GM23338 (cell line): ENCODE data around the gene PAX5. TPM values are rescaled to one million over a fixed set of nuclear protein-coding genes. Genes with fewer than 3 reads are reported as not detected.

Source experiments
- ATAC-seq: fragments of 200-7000 bp; cut with Tn5 transposase; 3 replicates; pipeline ENCODE4 v1.9.1; 2020
- DNase-seq: peaks from one replicate; pipeline ENCODE4 v3.0.0-alpha.2; 2015; ENCODE audit warnings: low spot score
- H2AFZ ChIP-seq: fragments of 200-600 bp; sonication (generic); 2 replicates; pipeline ENCODE4 v1.8.0; 2016; ENCODE audit warnings: antibody characterized with exemption, mild to moderate bottlenecking, moderate library complexity
- H3F3A ChIP-seq: fragments of 200-600 bp; sonication (generic); replicated peaks from 2 replicates; pipeline ENCODE4 v1.8.0; 2017; ENCODE audit warnings: antibody characterized with exemption, mixed run types, low read depth
- H3K27ac ChIP-seq: fragments of 200-600 bp; sonication (generic); 2 replicates; pipeline ENCODE4 v1.6.1; 2016; ENCODE audit warnings: low read depth
- H3K27me3 ChIP-seq: fragments of 200-600 bp; sonication (generic); 2 replicates; pipeline ENCODE4 v1.8.0; 2016; ENCODE audit warnings: mild to moderate bottlenecking, mixed run types, moderate library complexity; ENCODE audit not compliant: insufficient read depth
- H3K36me3 ChIP-seq: fragments of 200-600 bp; sonication (generic); 2 replicates; pipeline ENCODE4 v1.8.0; 2016; ENCODE audit warnings: mild to moderate bottlenecking; ENCODE audit not compliant: insufficient read depth
- H3K4me1 ChIP-seq: fragments of 200-600 bp; sonication (generic); 2 replicates; pipeline ENCODE4 v1.8.0; 2016; ENCODE audit warnings: mild to moderate bottlenecking, moderate library complexity; ENCODE audit not compliant: insufficient read depth
- H3K4me2 ChIP-seq: fragments of 200-600 bp; sonication (generic); 2 replicates; pipeline ENCODE4 v1.7.1; 2017; ENCODE audit warnings: mixed run types
- H3K4me3 ChIP-seq: fragments of 200-600 bp; sonication (generic); 2 replicates; pipeline ENCODE4 v1.6.1; 2016; ENCODE audit warnings: mixed run types
- H3K79me2 ChIP-seq: fragments of 200-600 bp; sonication (generic); replicated peaks from 2 replicates; pipeline ENCODE4 v1.8.0; 2017; ENCODE audit warnings: mild to moderate bottlenecking; ENCODE audit not compliant: insufficient read depth
- H3K9me2 ChIP-seq: fragments of 200-600 bp; sonication (generic); 2 replicates; pipeline ENCODE4 v1.8.0; 2017; ENCODE audit not compliant: insufficient read depth
- H4K20me1 ChIP-seq: fragments of 200-600 bp; sonication (generic); replicated peaks from 2 replicates; pipeline ENCODE4 v1.8.0; 2017; ENCODE audit warnings: mild to moderate bottlenecking; ENCODE audit not compliant: insufficient read depth
- H3K27ac Mint-ChIP-seq: 2 replicates; pipeline ENCODE4 v1.8.0; 2020; ENCODE audit warnings: inconsistent platforms, mild to moderate bottlenecking, moderate library complexity, mixed read lengths
- H3K27me3 Mint-ChIP-seq: 3 replicates; pipeline ENCODE4 v1.8.0; 2022; ENCODE audit warnings: low read depth, mild to moderate bottlenecking, moderate library complexity, mixed read lengths, inconsistent platforms; ENCODE audit not compliant: insufficient read depth, poor library complexity
- H3K36me3 Mint-ChIP-seq: 3 replicates; pipeline ENCODE4 v1.8.0; 2021; ENCODE audit warnings: low read depth, mild to moderate bottlenecking, inconsistent platforms, moderate library complexity, mixed read lengths
- H3K4me1 Mint-ChIP-seq: 3 replicates; pipeline ENCODE4 v1.8.0; 2020; ENCODE audit warnings: mild to moderate bottlenecking, inconsistent platforms, mixed read lengths
- H3K4me3 Mint-ChIP-seq: 3 replicates; pipeline ENCODE4 v1.8.0; 2021; ENCODE audit warnings: moderate library complexity, mild to moderate bottlenecking, inconsistent platforms, mixed read lengths
- H3K9me3 Mint-ChIP-seq: 3 replicates; pipeline ENCODE4 v1.8.0; 2020; ENCODE audit warnings: moderate library complexity, mild to moderate bottlenecking, inconsistent platforms, mixed read lengths
- CTCF ChIP-seq, 2 experiments: fragments of 200-600 bp in 1 of 2; sonication (generic) in 1 of 2; conservative IDR thresholded peaks; 2 replicates each; pipeline versions ENCODE4 v1.5.1 to v1.6.1; 2016 to 2017; ENCODE audit warnings: antibody characterized with exemption in 2 of 2, low read depth in 2 of 2, mild to moderate bottlenecking in 2 of 2, moderate library complexity in 1 of 2
- EZH2 ChIP-seq: fragments of 200-600 bp; sonication (generic); IDR thresholded peaks from one replicate; pipeline ENCODE4 v1.8.0; 2017; ENCODE audit warnings: antibody characterized with exemption, mild to moderate bottlenecking, low read depth; ENCODE audit not compliant: unreplicated experiment
- JUNB ChIP-seq: IDR thresholded peaks from one replicate; pipeline ENCODE4 v1.6.1; 2016; ENCODE audit warnings: antibody characterized with exemption; ENCODE audit not compliant: unreplicated experiment
- POLR2AphosphoS5 ChIP-seq: IDR thresholded peaks from 2 replicates; pipeline ENCODE4 v1.6.1; 2016; ENCODE audit warnings: antibody characterized with exemption, low read depth
- ZNF114 ChIP-seq: fragments of 250-450 bp; sonication (Bioruptor Pico); IDR thresholded peaks from 2 replicates; pipeline ENCODE4 v1.5.0; 2020; ENCODE audit warnings: mild to moderate bottlenecking, moderate library complexity
- polyA plus RNA-seq: library from polyadenylated mRNA; unstranded; fragments of >200 nt; fragmentation: Nextera tagmentation; extraction: Ambion mirVana; gene quantifications from 2 replicates; pipeline ENCODE4 v1.2.1, GENCODE V29; 2016
- total RNA-seq: library from RNA; depleted of rRNA; stranded (reverse); fragments of >200 nt; shearing (Covaris generic); gene quantifications from 2 replicates; pipeline ENCODE4 v1.2.3, GENCODE V29; 2014
- TF ChIP-seq, protein P1 (sequence below): IDR thresholded peaks from one replicate; pipeline ENCODE4 v1.6.1; 2018; ENCODE audit warnings: antibody characterized with exemption; ENCODE audit not compliant: unreplicated experiment
- TF ChIP-seq, protein P2 (sequence below): IDR thresholded peaks from 2 replicates; pipeline ENCODE4 v1.6.1; 2016; ENCODE audit warnings: antibody characterized with exemption
- TF ChIP-seq, protein P3 (sequence below): fragments of 250-450 bp; sonication (Bioruptor Pico); IDR thresholded peaks from 2 replicates; pipeline ENCODE4 v1.5.0; 2020; ENCODE audit warnings: mild to moderate bottlenecking, moderate library complexity

The PAX5 gene
- total and polyA plus RNA-seq, 2 experiments from 2014 or later: 0.17 to 0.60 TPM

GRCh38 chr9:36900856-36901220 lies 133.2 kb downstream of the PAX5 start:
- Mint-ChIP-seq H3K9me3 (no peaks in the 10 kb centered on the region; the same call in 2 of the 3 replicates), H3K4me1 (peaks cover 23% of the 10 kb centered on the region), H3K36me3 (no peaks in the 10 kb centered on the region; the same call in 2 of the 3 replicates), H3K27ac (no peak overlapping the region), H3K27me3 (peaks cover 2% of the 10 kb centered on the region), H3K4me3 (no peak overlapping the region)
- H3K4me1 ChIP-seq: no peaks in the 10 kb centered on the region
- H3K4me3 ChIP-seq: no peak overlapping the region
- H2AFZ ChIP-seq: no peak overlapping the region
- no peaks in the 10 kb centered on the region for H3F3A ChIP-seq
- no peak for TF ChIP-seq JUNB
- TF ChIP-seq, protein P1, sequence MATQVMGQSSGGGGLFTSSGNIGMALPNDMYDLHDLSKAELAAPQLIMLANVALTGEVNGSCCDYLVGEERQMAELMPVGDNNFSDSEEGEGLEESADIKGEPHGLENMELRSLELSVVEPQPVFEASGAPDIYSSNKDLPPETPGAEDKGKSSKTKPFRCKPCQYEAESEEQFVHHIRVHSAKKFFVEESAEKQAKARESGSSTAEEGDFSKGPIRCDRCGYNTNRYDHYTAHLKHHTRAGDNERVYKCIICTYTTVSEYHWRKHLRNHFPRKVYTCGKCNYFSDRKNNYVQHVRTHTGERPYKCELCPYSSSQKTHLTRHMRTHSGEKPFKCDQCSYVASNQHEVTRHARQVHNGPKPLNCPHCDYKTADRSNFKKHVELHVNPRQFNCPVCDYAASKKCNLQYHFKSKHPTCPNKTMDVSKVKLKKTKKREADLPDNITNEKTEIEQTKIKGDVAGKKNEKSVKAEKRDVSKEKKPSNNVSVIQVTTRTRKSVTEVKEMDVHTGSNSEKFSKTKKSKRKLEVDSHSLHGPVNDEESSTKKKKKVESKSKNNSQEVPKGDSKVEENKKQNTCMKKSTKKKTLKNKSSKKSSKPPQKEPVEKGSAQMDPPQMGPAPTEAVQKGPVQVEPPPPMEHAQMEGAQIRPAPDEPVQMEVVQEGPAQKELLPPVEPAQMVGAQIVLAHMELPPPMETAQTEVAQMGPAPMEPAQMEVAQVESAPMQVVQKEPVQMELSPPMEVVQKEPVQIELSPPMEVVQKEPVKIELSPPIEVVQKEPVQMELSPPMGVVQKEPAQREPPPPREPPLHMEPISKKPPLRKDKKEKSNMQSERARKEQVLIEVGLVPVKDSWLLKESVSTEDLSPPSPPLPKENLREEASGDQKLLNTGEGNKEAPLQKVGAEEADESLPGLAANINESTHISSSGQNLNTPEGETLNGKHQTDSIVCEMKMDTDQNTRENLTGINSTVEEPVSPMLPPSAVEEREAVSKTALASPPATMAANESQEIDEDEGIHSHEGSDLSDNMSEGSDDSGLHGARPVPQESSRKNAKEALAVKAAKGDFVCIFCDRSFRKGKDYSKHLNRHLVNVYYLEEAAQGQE: no peak
- no peaks in the 10 kb centered on the region for H4K20me1 ChIP-seq
- no peak overlapping the region for H3K4me2 ChIP-seq
- no peaks in the 10 kb centered on the region for H3K36me3 ChIP-seq
- H3K27me3 ChIP-seq: no peaks in the 10 kb centered on the region
- no peak for ATAC-seq
- H3K27ac ChIP-seq: no peak overlapping the region
- H3K79me2 ChIP-seq: no peaks in the 10 kb centered on the region
- DNase-seq: no peak
- no peaks in the 10 kb centered on the region for H3K9me2 ChIP-seq

- ATAC-seq: no peak
- Mint-ChIP-seq H3K27ac (no peak overlapping the region), H3K27me3 (peaks cover 3% of the 10 kb centered on the region), H3K9me3 (no peaks in the 10 kb centered on the region; the same call in 2 of the 3 replicates), H3K4me3 (no peak overlapping the region; the same call in 2 of the 3 replicates), H3K36me3 (no peaks in the 10 kb centered on the region; the same call in 2 of the 3 replicates), H3K4me1 (peaks cover 20% of the 10 kb centered on the region)
- no peaks in the 10 kb centered on the region for H3F3A ChIP-seq
- H2AFZ ChIP-seq: no peak overlapping the region
- TF ChIP-seq, protein P2, sequence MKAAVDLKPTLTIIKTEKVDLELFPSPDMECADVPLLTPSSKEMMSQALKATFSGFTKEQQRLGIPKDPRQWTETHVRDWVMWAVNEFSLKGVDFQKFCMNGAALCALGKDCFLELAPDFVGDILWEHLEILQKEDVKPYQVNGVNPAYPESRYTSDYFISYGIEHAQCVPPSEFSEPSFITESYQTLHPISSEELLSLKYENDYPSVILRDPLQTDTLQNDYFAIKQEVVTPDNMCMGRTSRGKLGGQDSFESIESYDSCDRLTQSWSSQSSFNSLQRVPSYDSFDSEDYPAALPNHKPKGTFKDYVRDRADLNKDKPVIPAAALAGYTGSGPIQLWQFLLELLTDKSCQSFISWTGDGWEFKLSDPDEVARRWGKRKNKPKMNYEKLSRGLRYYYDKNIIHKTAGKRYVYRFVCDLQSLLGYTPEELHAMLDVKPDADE: no peak
- no peak for TF ChIP-seq JUNB
- TF ChIP-seq, protein P3, sequence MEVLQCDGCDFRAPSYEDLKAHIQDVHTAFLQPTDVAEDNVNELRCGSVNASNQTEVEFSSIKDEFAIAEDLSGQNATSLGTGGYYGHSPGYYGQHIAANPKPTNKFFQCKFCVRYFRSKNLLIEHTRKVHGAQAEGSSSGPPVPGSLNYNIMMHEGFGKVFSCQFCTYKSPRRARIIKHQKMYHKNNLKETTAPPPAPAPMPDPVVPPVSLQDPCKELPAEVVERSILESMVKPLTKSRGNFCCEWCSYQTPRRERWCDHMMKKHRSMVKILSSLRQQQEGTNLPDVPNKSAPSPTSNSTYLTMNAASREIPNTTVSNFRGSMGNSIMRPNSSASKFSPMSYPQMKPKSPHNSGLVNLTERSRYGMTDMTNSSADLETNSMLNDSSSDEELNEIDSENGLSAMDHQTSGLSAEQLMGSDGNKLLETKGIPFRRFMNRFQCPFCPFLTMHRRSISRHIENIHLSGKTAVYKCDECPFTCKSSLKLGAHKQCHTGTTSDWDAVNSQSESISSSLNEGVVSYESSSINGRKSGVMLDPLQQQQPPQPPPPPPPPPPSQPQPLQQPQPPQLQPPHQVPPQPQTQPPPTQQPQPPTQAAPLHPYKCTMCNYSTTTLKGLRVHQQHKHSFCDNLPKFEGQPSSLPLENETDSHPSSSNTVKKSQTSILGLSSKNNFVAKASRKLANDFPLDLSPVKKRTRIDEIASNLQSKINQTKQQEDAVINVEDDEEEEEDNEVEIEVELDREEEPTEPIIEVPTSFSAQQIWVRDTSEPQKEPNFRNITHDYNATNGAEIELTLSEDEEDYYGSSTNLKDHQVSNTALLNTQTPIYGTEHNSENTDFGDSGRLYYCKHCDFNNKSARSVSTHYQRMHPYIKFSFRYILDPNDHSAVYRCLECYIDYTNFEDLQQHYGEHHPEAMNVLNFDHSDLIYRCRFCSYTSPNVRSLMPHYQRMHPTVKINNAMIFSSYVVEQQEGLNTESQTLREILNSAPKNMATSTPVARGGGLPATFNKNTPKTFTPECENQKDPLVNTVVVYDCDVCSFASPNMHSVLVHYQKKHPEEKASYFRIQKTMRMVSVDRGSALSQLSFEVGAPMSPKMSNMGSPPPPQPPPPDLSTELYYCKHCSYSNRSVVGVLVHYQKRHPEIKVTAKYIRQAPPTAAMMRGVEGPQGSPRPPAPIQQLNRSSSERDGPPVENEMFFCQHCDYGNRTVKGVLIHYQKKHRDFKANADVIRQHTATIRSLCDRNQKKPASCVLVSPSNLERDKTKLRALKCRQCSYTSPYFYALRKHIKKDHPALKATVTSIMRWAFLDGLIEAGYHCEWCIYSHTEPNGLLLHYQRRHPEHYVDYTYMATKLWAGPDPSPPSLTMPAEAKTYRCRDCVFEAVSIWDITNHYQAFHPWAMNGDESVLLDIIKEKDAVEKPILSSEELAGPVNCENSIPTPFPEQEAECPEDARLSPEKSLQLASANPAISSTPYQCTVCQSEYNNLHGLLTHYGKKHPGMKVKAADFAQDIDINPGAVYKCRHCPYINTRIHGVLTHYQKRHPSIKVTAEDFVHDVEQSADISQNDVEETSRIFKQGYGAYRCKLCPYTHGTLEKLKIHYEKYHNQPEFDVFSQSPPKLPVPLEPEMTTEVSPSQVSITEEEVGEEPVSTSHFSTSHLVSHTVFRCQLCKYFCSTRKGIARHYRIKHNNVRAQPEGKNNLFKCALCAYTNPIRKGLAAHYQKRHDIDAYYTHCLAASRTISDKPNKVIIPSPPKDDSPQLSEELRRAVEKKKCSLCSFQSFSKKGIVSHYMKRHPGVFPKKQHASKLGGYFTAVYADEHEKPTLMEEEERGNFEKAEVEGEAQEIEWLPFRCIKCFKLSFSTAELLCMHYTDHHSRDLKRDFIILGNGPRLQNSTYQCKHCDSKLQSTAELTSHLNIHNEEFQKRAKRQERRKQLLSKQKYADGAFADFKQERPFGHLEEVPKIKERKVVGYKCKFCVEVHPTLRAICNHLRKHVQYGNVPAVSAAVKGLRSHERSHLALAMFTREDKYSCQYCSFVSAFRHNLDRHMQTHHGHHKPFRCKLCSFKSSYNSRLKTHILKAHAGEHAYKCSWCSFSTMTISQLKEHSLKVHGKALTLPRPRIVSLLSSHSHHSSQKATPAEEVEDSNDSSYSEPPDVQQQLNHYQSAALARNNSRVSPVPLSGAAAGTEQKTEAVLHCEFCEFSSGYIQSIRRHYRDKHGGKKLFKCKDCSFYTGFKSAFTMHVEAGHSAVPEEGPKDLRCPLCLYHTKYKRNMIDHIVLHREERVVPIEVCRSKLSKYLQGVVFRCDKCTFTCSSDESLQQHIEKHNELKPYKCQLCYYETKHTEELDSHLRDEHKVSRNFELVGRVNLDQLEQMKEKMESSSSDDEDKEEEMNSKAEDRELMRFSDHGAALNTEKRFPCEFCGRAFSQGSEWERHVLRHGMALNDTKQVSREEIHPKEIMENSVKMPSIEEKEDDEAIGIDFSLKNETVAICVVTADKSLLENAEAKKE (CRISPR knock-in tag): no peak
- TF ChIP-seq EZH2: no peak
- TF ChIP-seq ZNF114 (CRISPR knock-in tag): no peak
- TF ChIP-seq POLR2AphosphoS5: no peak
- no peak for TF ChIP-seq CTCF (conservative IDR thresholded peaks at IDR 0.05; ENCODE audit: low read depth in 2 of 2)
- H3K4me1 ChIP-seq: no peaks in the 10 kb centered on the region
- no peaks in the 10 kb centered on the region for H4K20me1 ChIP-seq
- H3K36me3 ChIP-seq: no peaks in the 10 kb centered on the region
- no peak overlapping the region for H3K4me3 ChIP-seq
- no peak for DNase-seq
- no peak overlapping the region for H3K4me2 ChIP-seq
- H3K27ac ChIP-seq: no peak overlapping the region
- no peaks in the 10 kb centered on the region for H3K79me2 ChIP-seq
- H3K9me2 ChIP-seq: no peaks in the 10 kb centered on the region
- H3K27me3 ChIP-seq: no peaks in the 10 kb centered on the region
These were observed 133.8 kb downstream of the PAX5 start for GRCh38 chr9:36900136-36900855.
